ENCODE results near the gene DRD1.

DNA sequence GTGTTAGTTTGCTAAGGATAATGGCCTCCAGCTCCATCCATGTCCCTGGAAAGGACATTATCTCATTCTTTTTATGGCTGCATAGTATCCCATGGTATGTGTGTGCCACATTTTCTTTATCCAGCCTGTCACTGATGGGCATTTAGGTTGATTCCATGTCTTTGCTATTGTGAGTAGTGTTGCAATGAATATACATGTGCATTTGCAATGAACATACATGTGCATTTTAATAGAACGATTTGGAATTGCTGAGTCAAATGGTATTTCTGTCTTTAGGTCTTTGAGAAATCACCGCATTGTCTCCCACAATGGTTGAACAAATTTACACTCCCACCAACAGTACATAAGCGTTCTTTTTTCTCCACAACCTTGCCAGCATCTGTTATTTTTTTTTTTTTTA, 37.7 kb downstream of the DRD1 start:
- TF ChIP-seq FOXM1 (IDR thresholded peaks at IDR 0.05; ENCODE audit: low read depth) (no peak), RCOR1 (IDR thresholded peaks at IDR 0.05; ENCODE audit: low read length) (no peak), YY1 (IDR thresholded peaks at IDR 0.05; ENCODE audit: low read depth) (no peak), CHD2 (IDR thresholded peaks at IDR 0.05; ENCODE audit: low read length, partially characterized antibody) (no peak)
- TF ChIP-seq, protein P1, sequence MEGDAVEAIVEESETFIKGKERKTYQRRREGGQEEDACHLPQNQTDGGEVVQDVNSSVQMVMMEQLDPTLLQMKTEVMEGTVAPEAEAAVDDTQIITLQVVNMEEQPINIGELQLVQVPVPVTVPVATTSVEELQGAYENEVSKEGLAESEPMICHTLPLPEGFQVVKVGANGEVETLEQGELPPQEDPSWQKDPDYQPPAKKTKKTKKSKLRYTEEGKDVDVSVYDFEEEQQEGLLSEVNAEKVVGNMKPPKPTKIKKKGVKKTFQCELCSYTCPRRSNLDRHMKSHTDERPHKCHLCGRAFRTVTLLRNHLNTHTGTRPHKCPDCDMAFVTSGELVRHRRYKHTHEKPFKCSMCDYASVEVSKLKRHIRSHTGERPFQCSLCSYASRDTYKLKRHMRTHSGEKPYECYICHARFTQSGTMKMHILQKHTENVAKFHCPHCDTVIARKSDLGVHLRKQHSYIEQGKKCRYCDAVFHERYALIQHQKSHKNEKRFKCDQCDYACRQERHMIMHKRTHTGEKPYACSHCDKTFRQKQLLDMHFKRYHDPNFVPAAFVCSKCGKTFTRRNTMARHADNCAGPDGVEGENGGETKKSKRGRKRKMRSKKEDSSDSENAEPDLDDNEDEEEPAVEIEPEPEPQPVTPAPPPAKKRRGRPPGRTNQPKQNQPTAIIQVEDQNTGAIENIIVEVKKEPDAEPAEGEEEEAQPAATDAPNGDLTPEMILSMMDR (IDR thresholded peaks at IDR 0.05) = no peak
- TF ChIP-seq, protein P2, sequence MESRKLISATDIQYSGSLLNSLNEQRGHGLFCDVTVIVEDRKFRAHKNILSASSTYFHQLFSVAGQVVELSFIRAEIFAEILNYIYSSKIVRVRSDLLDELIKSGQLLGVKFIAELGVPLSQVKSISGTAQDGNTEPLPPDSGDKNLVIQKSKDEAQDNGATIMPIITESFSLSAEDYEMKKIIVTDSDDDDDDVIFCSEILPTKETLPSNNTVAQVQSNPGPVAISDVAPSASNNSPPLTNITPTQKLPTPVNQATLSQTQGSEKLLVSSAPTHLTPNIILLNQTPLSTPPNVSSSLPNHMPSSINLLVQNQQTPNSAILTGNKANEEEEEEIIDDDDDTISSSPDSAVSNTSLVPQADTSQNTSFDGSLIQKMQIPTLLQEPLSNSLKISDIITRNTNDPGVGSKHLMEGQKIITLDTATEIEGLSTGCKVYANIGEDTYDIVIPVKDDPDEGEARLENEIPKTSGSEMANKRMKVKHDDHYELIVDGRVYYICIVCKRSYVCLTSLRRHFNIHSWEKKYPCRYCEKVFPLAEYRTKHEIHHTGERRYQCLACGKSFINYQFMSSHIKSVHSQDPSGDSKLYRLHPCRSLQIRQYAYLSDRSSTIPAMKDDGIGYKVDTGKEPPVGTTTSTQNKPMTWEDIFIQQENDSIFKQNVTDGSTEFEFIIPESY (IDR thresholded peaks at IDR 0.05; ENCODE audit: borderline replicate concordance, low read depth) = no peak
- TF ChIP-seq, protein P3, sequence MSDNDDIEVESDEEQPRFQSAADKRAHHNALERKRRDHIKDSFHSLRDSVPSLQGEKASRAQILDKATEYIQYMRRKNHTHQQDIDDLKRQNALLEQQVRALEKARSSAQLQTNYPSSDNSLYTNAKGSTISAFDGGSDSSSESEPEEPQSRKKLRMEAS (IDR thresholded peaks at IDR 0.05; ENCODE audit: low read depth) = no peak
- TF ChIP-seq, protein P4, sequence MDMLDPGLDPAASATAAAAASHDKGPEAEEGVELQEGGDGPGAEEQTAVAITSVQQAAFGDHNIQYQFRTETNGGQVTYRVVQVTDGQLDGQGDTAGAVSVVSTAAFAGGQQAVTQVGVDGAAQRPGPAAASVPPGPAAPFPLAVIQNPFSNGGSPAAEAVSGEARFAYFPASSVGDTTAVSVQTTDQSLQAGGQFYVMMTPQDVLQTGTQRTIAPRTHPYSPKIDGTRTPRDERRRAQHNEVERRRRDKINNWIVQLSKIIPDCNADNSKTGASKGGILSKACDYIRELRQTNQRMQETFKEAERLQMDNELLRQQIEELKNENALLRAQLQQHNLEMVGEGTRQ (IDR thresholded peaks at IDR 0.05; ENCODE audit: borderline replicate concordance, low read depth, low read length) = no peak

Measured in SK-N-SH (cell line).